NCI-H1694 treated with DMSO at 0.1 percent for 48 hours (cell line): ENCODE measurements around the gene DDX46.
"Not testable (repeated sequence)": the region's sequence is repeated elsewhere in the genome, so short reads cannot be mapped to it uniquely, and the experiment has no call there.

Experiments
- DNase-seq: peaks from one replicate; lab custom pipeline; 2025; lab: John Stamatoyannopoulos, UW

The DDX46 gene

GRCh38 chr5:134784241-134784920 lies 25.8 kb downstream of the DDX46 start:
- no peak for DNase-seq

- no peak for DNase-seq
Measured at GRCh38 chr5:134784946-134785620, 26.5 kb downstream of the DDX46 start.

- DNase-seq: no peak
Measured at GRCh38 chr5:134787692-134788091, 29.1 kb downstream of the DDX46 start.

GRCh38 chr5:134791580-134791979 lies 33.0 kb downstream of the DDX46 start:
- DNase-seq: no peak

- no peak for DNase-seq
Measured at GRCh38 chr5:134792286-134792685, 33.7 kb downstream of the DDX46 start.

- no peak for DNase-seq
Measured at GRCh38 chr5:134793111-134793510, 34.5 kb downstream of the DDX46 start.

GRCh38 chr5:134794082-134794481 lies 35.5 kb downstream of the DDX46 start:
- DNase-seq: no peak

GRCh38 chr5:134794819-134795218 lies 36.2 kb downstream of the DDX46 start:
- no peak for DNase-seq

GRCh38 chr5:134798468-134798867 lies 39.9 kb downstream of the DDX46 start:
- DNase-seq: no peak

- DNase-seq: no peak
Measured at GRCh38 chr5:134803821-134804220, 45.2 kb downstream of the DDX46 start.

GRCh38 chr5:134813407-134813806 lies 54.8 kb downstream of the DDX46 start:
- DNase-seq: no peak

- DNase-seq: no peak
Measured at GRCh38 chr5:134813827-134814226, 55.2 kb downstream of the DDX46 start.

- DNase-seq: no peak
Measured at GRCh38 chr5:134817006-134817405, 58.4 kb downstream of the DDX46 start.

GRCh38 chr5:134818776-134819175 lies 60.2 kb downstream of the DDX46 start:
- no peak for DNase-seq

- DNase-seq: no peak
Measured at GRCh38 chr5:134819407-134819963, 60.9 kb downstream of the DDX46 start.

- DNase-seq: no peak
Measured at GRCh38 chr5:134821841-134822240, 63.3 kb downstream of the DDX46 start.

GRCh38 chr5:134824681-134825080 lies 66.1 kb downstream of the DDX46 start:
- DNase-seq: no peak

- DNase-seq: no peak
Measured at GRCh38 chr5:134825212-134825611, 66.6 kb downstream of the DDX46 start.

GRCh38 chr5:134833340-134834032 lies 74.9 kb downstream of the DDX46 start:
- DNase-seq: no peak

- DNase-seq: no peak
Measured at GRCh38 chr5:134835623-134836022, 77.0 kb downstream of the DDX46 start.

- no peak for DNase-seq
Measured at GRCh38 chr5:134837530-134838181, 79.1 kb downstream of the DDX46 start.

GRCh38 chr5:134838361-134838760 lies 79.8 kb downstream of the DDX46 start:
- not testable (repeated sequence) for DNase-seq
